Muscle of leg (tissue), 11 donors: Measurements from ENCODE around the gene SRGAP3. TPM values are rescaled to one million over a fixed set of nuclear protein-coding genes. Genes with fewer than 3 reads are reported as not detected.

Experiments
- DNase-seq: peaks from one replicate; pipeline ENCODE4 v3.0.0; 2013
- H3K27ac ChIP-seq: one replicate; pipeline ENCODE4 v1.5.1; 2013; ENCODE audit warnings: mild to moderate bottlenecking, low read length, control low read depth
- H3K27me3 ChIP-seq: one replicate; pipeline ENCODE4 v1.6.1; 2013; ENCODE audit warnings: low read length; ENCODE audit not compliant: control insufficient read depth, insufficient read depth
- H3K36me3 ChIP-seq: one replicate; pipeline ENCODE4 v1.6.1; 2013; ENCODE audit warnings: low read length; ENCODE audit not compliant: control insufficient read depth, insufficient read depth
- H3K4me1 ChIP-seq: one replicate; pipeline ENCODE4 v1.6.1; 2013; ENCODE audit warnings: low read length; ENCODE audit not compliant: control insufficient read depth, insufficient read depth
- H3K4me3 ChIP-seq: one replicate; pipeline ENCODE4 v1.5.1; 2013; ENCODE audit warnings: low read length, control low read depth
- H3K9me3 ChIP-seq: replicated peaks from 2 replicates; pipeline ENCODE4 v1.6.1; 2013; ENCODE audit warnings: low read depth, low read length; ENCODE audit not compliant: control insufficient read depth
- WGBS: methylation state at CpG from one replicate; pipeline ENCODE4 v1.1.5; 2013; ENCODE audit warnings: missing lambda C conversion rate; ENCODE audit not compliant: insufficient coverage; 5-methylcytosine and 5-hydroxymethylcytosine counted together
- polyA plus RNA-seq, 8 donors: library from polyadenylated mRNA; unstranded; fragments of 120-200 nt; gene quantifications; one replicate each; pipeline versions ENCODE4 v1.2.1 to v1.2.3, GENCODE V29; 2013; ENCODE audit warnings: inconsistent platforms in 1 of 8, low replicate concordance in 1 of 8; ENCODE audit not compliant: insufficient read length in 8 of 8, insufficient read depth in 1 of 8
- total RNA-seq: library from RNA; stranded (reverse); fragments of 120-200 nt; gene quantifications from one replicate; pipeline ENCODE4 v1.2.4, GENCODE V29; 2013

The SRGAP3 gene
- total and polyA plus RNA-seq, 9 donors, result 16.2 to 25.7 (median 20.2) TPM

DNA sequence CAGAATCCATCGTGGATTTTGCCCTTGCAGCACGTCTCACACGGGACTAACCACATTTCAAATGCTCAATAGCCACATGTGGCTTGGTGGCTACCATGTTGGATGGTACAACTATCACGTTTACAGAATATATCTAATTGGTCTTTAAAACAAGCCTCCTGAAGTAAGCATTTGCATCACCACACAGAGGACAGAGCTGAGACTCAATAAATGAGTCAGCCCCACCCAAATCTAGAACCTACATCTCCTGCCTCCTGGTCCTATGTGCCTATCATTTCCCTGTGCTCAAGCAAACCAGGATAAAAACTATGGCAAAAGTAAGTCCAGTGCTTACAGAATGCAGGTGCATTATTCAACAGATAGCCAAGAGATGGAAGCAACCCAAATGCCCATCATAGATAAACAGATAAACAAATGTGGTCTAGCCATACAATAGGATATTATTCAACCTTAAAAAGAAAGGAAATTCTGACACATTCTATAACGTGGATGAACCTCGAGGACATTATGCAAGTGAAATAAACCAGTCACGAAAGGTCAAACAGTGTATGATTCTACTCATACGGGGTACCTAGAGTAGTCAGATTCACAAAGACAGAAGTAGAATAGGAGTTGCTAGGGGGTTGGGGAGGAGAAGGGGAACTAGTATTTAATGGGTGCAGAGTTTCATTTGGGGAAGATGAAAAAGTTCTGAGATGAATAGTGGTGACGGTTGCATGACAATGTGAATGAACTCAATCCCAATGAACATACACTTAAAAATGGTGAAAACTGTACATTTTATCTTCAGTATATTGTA, 43.9 kb downstream of the SRGAP3 start:
- WGBS, result 70% methylated on average over 3 of the region's 9 CpGs
- Histone ChIP-seq H3K4me3 (no peak overlapping the region), H3K27ac (no peak overlapping the region), H3K27me3 (no peaks in the 10 kb centered on the region), H3K36me3 (no peaks in the 10 kb centered on the region), H3K9me3 (no peaks in the 10 kb centered on the region), H3K4me1 (peaks cover 41% of the 10 kb centered on the region)
- DNase-seq, result no peak

DNA sequence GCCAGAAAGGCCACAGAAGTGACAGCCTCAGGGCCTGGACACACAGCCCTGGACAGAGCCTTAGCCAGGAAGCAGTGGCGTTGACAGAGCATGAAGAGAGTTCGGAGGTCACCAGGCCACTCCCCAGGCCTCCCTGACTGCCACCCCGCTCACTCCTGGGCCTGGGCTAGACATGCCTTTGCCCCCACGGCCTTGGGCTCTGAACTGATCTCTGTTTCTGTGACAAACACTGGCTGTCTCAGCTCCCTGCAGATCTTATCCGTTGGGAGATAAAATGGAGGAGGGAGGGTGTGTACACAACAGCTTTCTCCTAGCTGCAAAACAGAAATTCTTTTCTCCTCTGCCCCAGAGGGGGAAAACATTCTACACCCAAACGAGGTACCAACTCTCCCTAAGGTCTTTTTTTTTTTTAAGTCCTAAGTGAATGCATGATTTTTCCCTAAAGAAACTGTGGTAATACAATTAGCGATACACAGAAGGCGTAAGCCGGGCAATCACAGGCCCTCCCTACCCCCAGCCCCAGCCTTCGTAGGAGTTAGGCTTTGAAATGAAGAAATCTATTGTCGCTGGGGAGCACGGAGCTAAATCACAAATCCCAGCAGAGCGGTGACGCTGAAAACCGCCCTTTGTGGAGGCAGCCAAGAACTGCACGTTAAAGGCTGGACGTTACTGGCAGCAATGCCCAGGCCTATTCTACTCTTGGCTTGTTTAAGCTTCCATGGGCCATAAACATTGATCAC, 45.0 kb downstream of the SRGAP3 start:
- DNase-seq, result no peak
- H3K27ac ChIP-seq, result no peak overlapping the region
- no peaks in the 10 kb centered on the region for H3K9me3 ChIP-seq
- H3K27me3 ChIP-seq, result no peaks in the 10 kb centered on the region
- H3K36me3 ChIP-seq, result no peaks in the 10 kb centered on the region
- WGBS, result 58% methylated on average over 5 of the region's 17 CpGs
- H3K4me1 ChIP-seq, result peaks cover 43% of the 10 kb centered on the region
- H3K4me3 ChIP-seq, result no peak overlapping the region

DNA sequence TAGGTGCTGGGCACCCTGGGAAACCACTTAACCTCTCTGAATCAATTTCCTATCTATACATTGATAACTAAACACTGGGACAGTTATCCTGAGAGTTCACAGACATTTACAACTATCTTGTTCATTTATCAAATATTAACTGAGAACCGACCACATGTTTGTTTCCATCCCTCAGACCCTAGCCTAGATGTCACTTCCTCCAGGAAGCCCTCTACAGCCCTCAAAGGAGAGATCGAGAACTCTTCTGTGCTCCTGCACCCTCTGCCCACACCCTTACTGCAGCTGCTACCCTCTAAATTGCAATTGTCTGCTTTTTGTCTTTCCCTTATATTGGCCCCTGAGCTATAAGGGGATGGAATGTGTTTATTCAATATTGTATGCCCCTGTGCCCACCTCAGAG, 46.1 kb downstream of the SRGAP3 start:
- Histone ChIP-seq H3K36me3 (no peaks in the 10 kb centered on the region), H3K9me3 (no peaks in the 10 kb centered on the region), H3K4me1 (peaks cover 38% of the 10 kb centered on the region), H3K27me3 (no peaks in the 10 kb centered on the region), H3K27ac (no peak overlapping the region), H3K4me3 (no peak overlapping the region)
- DNase-seq, result no peak
- WGBS, result 69% methylated on average over 1 of the region's 2 CpGs

DNA sequence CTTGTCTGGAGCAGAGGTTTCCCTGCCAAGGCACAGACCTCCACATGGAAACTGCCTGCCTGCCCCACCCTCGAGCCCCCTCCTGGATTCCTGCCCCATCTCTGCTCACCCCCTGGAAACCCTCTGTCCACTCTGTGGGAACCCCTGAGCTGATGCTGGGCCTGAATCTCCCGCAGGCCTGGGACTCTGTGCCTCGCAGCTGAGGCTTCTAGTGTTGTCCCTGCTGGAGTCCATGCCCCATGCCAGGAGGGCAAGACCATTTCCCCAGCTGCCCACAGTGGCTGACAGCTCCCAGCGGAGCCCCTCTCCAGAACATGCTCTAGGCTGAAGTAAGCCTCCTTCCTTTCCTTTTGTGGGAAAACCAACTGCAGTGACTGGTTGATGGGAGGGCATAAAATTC, 46.9 kb downstream of the SRGAP3 start:
- Histone ChIP-seq H3K27ac (no peak overlapping the region), H3K4me1 (peaks cover 31% of the 10 kb centered on the region), H3K9me3 (no peaks in the 10 kb centered on the region), H3K27me3 (no peaks in the 10 kb centered on the region), H3K4me3 (no peak overlapping the region), H3K36me3 (no peaks in the 10 kb centered on the region)
- WGBS, result 86% methylated on average over 3 of the region's 4 CpGs
- no peak for DNase-seq

DNA sequence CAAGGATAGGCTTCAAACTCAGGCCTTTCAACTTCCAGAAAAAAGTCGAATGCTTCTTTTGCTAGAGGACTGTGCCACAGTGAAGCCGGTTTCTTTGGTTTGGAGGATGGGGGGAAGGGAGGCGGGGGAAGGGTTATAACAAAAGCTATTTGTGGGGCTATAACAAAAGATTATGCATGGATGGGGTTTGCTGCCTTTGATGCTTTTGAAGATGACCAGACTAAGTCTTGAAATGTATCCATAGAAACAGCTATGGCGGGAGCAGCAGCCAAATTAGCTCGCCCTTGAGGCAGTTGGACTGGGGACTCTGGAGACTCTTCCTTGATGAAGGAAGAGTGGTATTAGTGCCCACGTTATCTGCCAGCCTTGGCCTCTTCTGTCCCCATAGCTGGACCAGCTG, 47.5 kb downstream of the SRGAP3 start:
- H3K27me3 ChIP-seq, result no peaks in the 10 kb centered on the region
- H3K4me1 ChIP-seq, result peaks cover 31% of the 10 kb centered on the region
- no peaks in the 10 kb centered on the region for H3K36me3 ChIP-seq
- DNase-seq, result no peak
- no peaks in the 10 kb centered on the region for H3K9me3 ChIP-seq
- no peak overlapping the region for H3K27ac ChIP-seq
- H3K4me3 ChIP-seq, result no peak overlapping the region
- WGBS, result 84% methylated on average over 4 of the region's 6 CpGs

DNA sequence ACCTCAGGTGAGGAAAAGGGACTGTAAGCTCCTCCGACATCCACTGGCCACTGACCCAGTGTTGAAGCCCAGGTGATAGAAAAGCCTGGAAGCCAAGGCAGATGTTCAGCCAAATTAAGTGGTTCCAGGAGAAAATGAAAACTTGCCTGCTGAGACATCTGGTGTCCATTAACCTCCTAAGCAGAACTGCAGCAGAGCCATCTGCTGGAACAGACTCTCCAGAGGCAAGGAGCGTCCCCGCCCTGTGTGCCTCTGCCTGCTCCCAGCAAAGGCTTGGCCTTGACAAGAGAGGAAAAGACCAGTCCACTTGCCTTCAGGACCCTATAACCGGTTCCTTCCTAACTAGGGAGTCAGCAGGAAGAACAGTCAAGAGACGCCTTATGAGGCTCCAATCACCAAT, 48.2 kb downstream of the SRGAP3 start:
- H3K36me3 ChIP-seq, result no peaks in the 10 kb centered on the region
- DNase-seq, result peak; percentile 95
- peaks cover 31% of the 10 kb centered on the region for H3K4me1 ChIP-seq
- H3K27ac ChIP-seq, result no peak overlapping the region
- no peak overlapping the region for H3K4me3 ChIP-seq
- H3K9me3 ChIP-seq, result no peaks in the 10 kb centered on the region
- WGBS, result no CpG with 5 or more reads among the region's 5 CpGs
- no peaks in the 10 kb centered on the region for H3K27me3 ChIP-seq

DNA sequence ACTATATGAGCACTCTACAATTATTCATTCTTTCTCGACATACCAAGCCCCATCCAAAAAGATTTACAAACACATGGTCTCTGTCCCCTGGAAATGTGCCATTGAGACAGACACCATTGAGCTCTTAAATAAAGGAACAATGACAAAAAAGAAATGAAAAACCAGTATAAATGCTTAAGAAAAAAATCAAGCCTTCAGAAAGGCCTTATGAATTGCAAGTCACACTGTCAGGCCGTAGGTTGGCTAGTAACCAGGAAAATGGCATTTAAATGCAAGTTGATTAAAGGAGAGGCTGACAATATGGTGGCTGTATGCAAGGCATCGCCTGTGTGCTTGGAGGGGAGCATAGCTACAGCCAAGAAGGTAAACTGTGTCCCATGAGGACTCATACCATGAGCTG, 49.7 kb downstream of the SRGAP3 start:
- no peak overlapping the region for H3K4me3 ChIP-seq
- 75% methylated on average over 2 of the region's 3 CpGs for WGBS
- DNase-seq, result peak; percentile 28

DNA sequence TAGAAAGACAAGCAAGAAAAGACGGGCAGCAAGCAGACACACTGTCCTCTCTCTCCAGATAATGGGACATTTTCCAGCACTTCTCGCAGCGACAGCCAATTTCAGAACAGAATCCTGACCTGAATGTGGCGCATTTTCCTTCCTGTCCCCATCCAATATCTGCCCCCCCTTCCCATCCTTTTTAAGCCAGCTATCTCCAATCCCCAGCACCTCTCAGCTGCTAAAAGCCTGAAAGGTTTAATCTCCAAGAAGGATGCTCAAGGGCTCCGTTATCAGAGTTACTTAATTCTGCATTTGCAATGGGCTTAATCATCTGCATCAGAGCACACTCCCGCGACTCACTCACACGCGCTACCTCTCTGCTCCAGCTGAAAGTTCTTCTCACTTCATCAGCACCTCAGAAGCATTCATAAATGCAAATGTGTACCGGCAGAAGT, 50.5 kb downstream of the SRGAP3 start:
- Histone ChIP-seq H3K27ac (no peak overlapping the region), H3K27me3 (no peaks in the 10 kb centered on the region), H3K36me3 (no peaks in the 10 kb centered on the region), H3K4me1 (peaks cover 30% of the 10 kb centered on the region), H3K9me3 (no peaks in the 10 kb centered on the region), H3K4me3 (no peak overlapping the region)
- peak; percentile 79 for DNase-seq
- WGBS, result 42% methylated on average over 7 of the region's 10 CpGs

More for the DNA sequence above, 49.7 kb downstream of the SRGAP3 start:
- no peaks in the 10 kb centered on the region for H3K9me3 ChIP-seq
- H3K36me3 ChIP-seq, result no peaks in the 10 kb centered on the region
- peaks cover 35% of the 10 kb centered on the region for H3K4me1 ChIP-seq
- H3K27me3 ChIP-seq, result no peaks in the 10 kb centered on the region
- H3K27ac ChIP-seq, result no peak overlapping the region

DNA sequence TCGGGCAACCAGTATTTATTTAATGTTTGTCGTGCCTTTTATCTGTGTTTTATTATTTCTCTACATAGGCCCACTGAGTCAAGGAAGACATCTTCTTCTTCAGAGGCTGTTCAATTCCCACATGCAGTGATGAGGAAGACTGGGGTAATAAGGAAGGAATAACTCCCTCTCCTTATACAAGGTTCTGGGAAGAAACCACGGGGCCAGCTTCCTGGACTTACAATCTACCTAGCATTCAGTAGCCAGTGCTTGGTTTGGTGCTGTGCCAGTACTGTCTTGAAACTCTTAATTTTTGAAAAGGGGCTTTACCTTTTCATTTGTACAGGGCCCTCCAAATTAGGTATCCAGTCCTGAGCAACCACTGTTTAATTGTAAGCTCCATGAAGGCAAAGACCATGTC, 51.2 kb downstream of the SRGAP3 start:
- Histone ChIP-seq H3K4me3 (no peak overlapping the region), H3K36me3 (peaks cover 4% of the 10 kb centered on the region), H3K27me3 (no peaks in the 10 kb centered on the region), H3K27ac (no peak overlapping the region), H3K9me3 (no peaks in the 10 kb centered on the region), H3K4me1 (peaks cover 34% of the 10 kb centered on the region)
- no peak for DNase-seq
- no CpG with 5 or more reads among the region's 3 CpGs for whole genome bisulfite sequencing

DNA sequence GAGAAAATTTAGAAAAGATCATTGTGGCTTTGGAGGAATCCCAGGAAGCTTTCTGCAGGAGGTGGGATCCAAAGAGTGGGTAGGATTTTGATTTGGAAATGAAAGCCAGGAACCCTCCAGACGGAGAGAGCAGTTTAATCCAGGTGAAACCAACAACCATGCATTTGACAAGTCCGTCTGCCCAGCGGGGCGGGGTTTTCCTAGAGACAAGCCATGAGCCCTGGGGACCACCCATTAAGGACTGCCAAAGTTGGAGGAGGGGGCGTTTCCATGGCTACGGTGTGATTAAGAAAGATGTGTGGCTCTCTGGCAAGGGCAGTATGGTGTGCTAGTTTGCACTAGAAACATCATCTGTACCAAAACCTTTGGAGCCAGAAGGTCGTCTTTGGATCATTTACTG, 53.4 kb downstream of the SRGAP3 start:
- 27% methylated on average over 2 of the region's 7 CpGs for WGBS
- Histone ChIP-seq H3K36me3 (peaks cover 4% of the 10 kb centered on the region), H3K4me3 (no peak overlapping the region), H3K27ac (no peak overlapping the region), H3K27me3 (no peaks in the 10 kb centered on the region), H3K9me3 (no peaks in the 10 kb centered on the region), H3K4me1 (peaks cover 21% of the 10 kb centered on the region)
- peak; percentile 59 for DNase-seq
